IMR-90 (cell line): ENCODE results near the gene TEDC1. TPM values are rescaled to one million over a fixed set of nuclear protein-coding genes. Genes with fewer than 3 reads are reported as not detected.

Experiments used
- ATAC-seq: fragments of 200-7000 bp; cut with Tn5 transposase; 2 replicates; pipeline ENCODE4 v1.9.1; 2020; ENCODE audit warnings: low read depth, mild to moderate bottlenecking, moderate library complexity
- BruUV-seq: library from RNA; stranded (reverse); fragments of 400-500 nt; replicated peaks from 2 replicates; lab custom pipeline; 2021; lab: Mats Ljungman, UMichigan
- CTCF ChIA-PET: fragments of 300-600 bp; formaldehyde crosslinking; extraction: SDS; loops from one replicate; lab custom pipeline; 2021; ENCODE audit warnings: antibody characterized with exemption; lab: Yijun Ruan, JAX
- POLR2A ChIA-PET: fragments of 300-600 bp; sonication (Branson Sonifier 250); formaldehyde crosslinking; loops from one replicate; lab custom pipeline; 2022; ENCODE audit warnings: antibody characterized with exemption; ENCODE audit not compliant: unreplicated experiment; lab: Charles Lee
- DNase-seq: peaks from one replicate; pipeline ENCODE4 v3.0.0; 2013
- H2AFZ ChIP-seq: replicated peaks from 2 replicates; pipeline ENCODE3; 2013; ENCODE audit warnings: low read length, mild to moderate bottlenecking; ENCODE audit not compliant: poor library complexity
- H2AK5ac ChIP-seq: 2 replicates; pipeline ENCODE4 v1.6.1; 2013; ENCODE audit warnings: low read depth, low read length, inconsistent platforms
- H2AK9ac ChIP-seq: replicated peaks from 2 replicates; pipeline ENCODE3; 2013; ENCODE audit warnings: mild to moderate bottlenecking, low read depth, low read length, moderate library complexity; ENCODE audit not compliant: poor library complexity
- H2BK120ac ChIP-seq: 2 replicates; pipeline ENCODE4 v1.6.1; 2013; ENCODE audit warnings: low read depth, low read length, inconsistent platforms
- H2BK15ac ChIP-seq: 3 replicates; pipeline ENCODE4 v1.6.1; 2013; ENCODE audit warnings: low read depth, low read length, inconsistent platforms
- H2BK20ac ChIP-seq: 2 replicates; pipeline ENCODE4 v1.6.1; 2013; ENCODE audit warnings: low read depth, mild to moderate bottlenecking, inconsistent platforms, low read length, moderate library complexity
- H2BK5ac ChIP-seq: 2 replicates; pipeline ENCODE4 v1.6.1; 2013; ENCODE audit warnings: mild to moderate bottlenecking, low read depth, low read length, inconsistent platforms; ENCODE audit not compliant: poor library complexity, severe bottlenecking
- H3K14ac ChIP-seq: replicated peaks from 2 replicates; pipeline ENCODE4 v1.6.1; 2013; ENCODE audit warnings: low read depth, low read length, inconsistent platforms
- H3K18ac ChIP-seq: 2 replicates; pipeline ENCODE4 v1.6.1; 2013; ENCODE audit warnings: low read depth, low read length, control low read depth
- H3K23ac ChIP-seq: 2 replicates; pipeline ENCODE4 v1.6.1; 2013; ENCODE audit warnings: low read depth, low read length, inconsistent platforms
- H3K27ac ChIP-seq: 2 replicates; pipeline ENCODE4 v1.5.1; 2013; ENCODE audit warnings: mild to moderate bottlenecking, control low read depth, low read length; ENCODE audit not compliant: insufficient read depth
- H3K27me3 ChIP-seq: 2 replicates; pipeline ENCODE4 v1.6.1; 2013; ENCODE audit warnings: low read length; ENCODE audit not compliant: control insufficient read depth, insufficient read depth
- H3K36me3 ChIP-seq: 2 replicates; pipeline ENCODE4 v1.6.1; 2013; ENCODE audit warnings: low read length, mixed read lengths; ENCODE audit not compliant: control insufficient read depth, insufficient read depth
- H3K4ac ChIP-seq: 2 replicates; pipeline ENCODE4 v1.6.1; 2013; ENCODE audit warnings: low read depth, low read length, inconsistent platforms
- H3K4me1 ChIP-seq: 2 replicates; pipeline ENCODE4 v1.6.1; 2013; ENCODE audit warnings: low read length, mixed read lengths; ENCODE audit not compliant: control insufficient read depth, insufficient read depth
- H3K4me2 ChIP-seq: 2 replicates; pipeline ENCODE4 v1.6.1; 2013; ENCODE audit warnings: low read depth, mild to moderate bottlenecking, control low read depth, low read length, moderate library complexity
- H3K4me3 ChIP-seq: 2 replicates; pipeline ENCODE4 v1.5.1; 2013; ENCODE audit warnings: low read depth, mild to moderate bottlenecking, control low read depth, low read length, moderate library complexity; ENCODE audit not compliant: insufficient read depth
- H3K56ac ChIP-seq: 2 replicates; pipeline ENCODE4 v1.6.1; 2013; ENCODE audit warnings: low read length, inconsistent platforms; ENCODE audit not compliant: insufficient read depth; ENCODE audit errors: extremely low read depth
- H3K79me1 ChIP-seq, 2 experiments: 2 replicates each; pipeline ENCODE4 v1.6.1; 2013; ENCODE audit warnings: low read length in 2 of 2, inconsistent platforms in 1 of 2, low read depth in 1 of 2
- H3K9ac ChIP-seq: 2 replicates; pipeline ENCODE4 v1.6.1; 2013; ENCODE audit warnings: low read depth, low read length, control low read depth
- H3K9me1 ChIP-seq: 2 replicates; pipeline ENCODE4 v1.6.1; 2013; ENCODE audit warnings: low read length, inconsistent platforms; ENCODE audit not compliant: insufficient read depth
- H3K9me3 ChIP-seq: 2 replicates; pipeline ENCODE4 v1.6.1; 2013; ENCODE audit warnings: low read length; ENCODE audit not compliant: control insufficient read depth, insufficient read depth
- H4K20me1 ChIP-seq: 2 replicates; pipeline ENCODE4 v1.6.1; 2013; ENCODE audit warnings: low read length, inconsistent platforms; ENCODE audit not compliant: insufficient read depth
- H4K5ac ChIP-seq: 2 replicates; pipeline ENCODE4 v1.6.1; 2013; ENCODE audit warnings: mild to moderate bottlenecking, low read depth, low read length, control low read depth
- H4K8ac ChIP-seq, 2 experiments: 2 replicates each; pipeline ENCODE4 v1.6.1; 2013; ENCODE audit warnings: low read depth in 2 of 2, low read length in 2 of 2, control low read depth in 1 of 2, inconsistent platforms in 1 of 2
- H4K91ac ChIP-seq: 2 replicates; pipeline ENCODE4 v1.6.1; 2013; ENCODE audit warnings: low read depth, low read length, inconsistent platforms; ENCODE audit not compliant: insufficient read depth
- BHLHE40 ChIP-seq: fragments of 150-350 bp; IDR thresholded peaks from 2 replicates; pipeline ENCODE4 v1.6.1; 2016; ENCODE audit warnings: mild to moderate bottlenecking, low read depth, low read length
- CEBPB ChIP-seq: IDR thresholded peaks from 2 replicates; pipeline ENCODE4 v1.6.1; 2012; ENCODE audit warnings: low read depth, low read length, improper control_type of control experiment
- CHD1 ChIP-seq: IDR thresholded peaks from 2 replicates; pipeline ENCODE4 v1.6.1; 2012; ENCODE audit warnings: low read depth, low read length, improper control_type of control experiment
- ELK1 ChIP-seq: fragments of 150-350 bp; IDR thresholded peaks from 2 replicates; pipeline ENCODE4 v1.6.1; 2016; ENCODE audit warnings: low read depth, mild to moderate bottlenecking, low read length, moderate library complexity, borderline replicate concordance
- FOS ChIP-seq: fragments of 150-350 bp; IDR thresholded peaks from 2 replicates; pipeline ENCODE4 v1.6.1; 2016; ENCODE audit warnings: low read depth, low read length
- MAZ ChIP-seq: IDR thresholded peaks from 2 replicates; pipeline ENCODE4 v1.6.1; 2012; ENCODE audit warnings: low read depth, mild to moderate bottlenecking, low read length, improper control_type of control experiment, moderate library complexity, borderline replicate concordance
- MXI1 ChIP-seq: IDR thresholded peaks from 2 replicates; pipeline ENCODE4 v1.6.1; 2012; ENCODE audit warnings: low read depth, mild to moderate bottlenecking, low read length, moderate library complexity, borderline replicate concordance
- NFE2L2 ChIP-seq: fragments of 150-350 bp; IDR thresholded peaks from 2 replicates; pipeline ENCODE4 v1.6.1; 2016; ENCODE audit warnings: low read depth, mild to moderate bottlenecking, low read length
- POLR2A ChIP-seq: IDR thresholded peaks from 2 replicates; pipeline ENCODE4 v1.6.1; 2012; ENCODE audit warnings: mild to moderate bottlenecking, low read depth, low read length
- RAD21 ChIP-seq: IDR thresholded peaks from 2 replicates; pipeline ENCODE4 v1.6.1; 2012; ENCODE audit warnings: low read length, improper control_type of control experiment
- RCOR1 ChIP-seq: IDR thresholded peaks from 2 replicates; pipeline ENCODE4 v1.6.1; 2012; ENCODE audit warnings: mild to moderate bottlenecking, low read length, improper control_type of control experiment; ENCODE audit not compliant: insufficient replicate concordance
- SMC3 ChIP-seq: fragments of 150-350 bp; IDR thresholded peaks from 2 replicates; pipeline ENCODE4 v1.6.1; 2016; ENCODE audit warnings: low read depth, mild to moderate bottlenecking, antibody characterized with exemption, low read length, moderate library complexity
- WGBS, 2 experiments: methylation state at CpG; one replicate each; pipeline versions ENCODE4 v1.1.5 to v1.1.7; 2013; ENCODE audit warnings: missing lambda C conversion rate in 2 of 2; ENCODE audit not compliant: insufficient read length in 1 of 2; ENCODE audit errors: extremely low coverage in 2 of 2; 5-methylcytosine and 5-hydroxymethylcytosine counted together
- dilution Hi-C: fragments of 300-500 bp; cut with HindIII; formaldehyde crosslinking; loops from one replicate; pipeline ENCODE4 v1.14.3; 2018; ENCODE audit warnings: low sequenced_read_pairs; ENCODE audit not compliant: unreplicated experiment
- in situ Hi-C: fragments of 300-500 bp; cut with MboI; formaldehyde crosslinking; loops from 3 replicates; pipeline ENCODE4 v1.14.3; 2019; ENCODE audit warnings: low sequenced_read_pairs, inconsistent platforms, mixed read lengths
- intact Hi-C: fragments of 100-400 bp; cut with micrococcal nuclease; formaldehyde crosslinking; loops from 2 replicates; pipeline ENCODE4 v1.10.0; 2022
- polyA plus RNA-seq, 3 experiments: library from polyadenylated mRNA; depleted of rRNA; stranded (reverse); fragments of >200 nt; gene quantifications; 2 replicates each; pipeline ENCODE4 v1.2.3, GENCODE V29; 2012; ENCODE audit warnings: low replicate concordance in 1 of 3
- total RNA-seq: library from RNA; depleted of rRNA; stranded (reverse); fragments of >200 nt; gene quantifications from 2 replicates; pipeline ENCODE4 v1.2.3, GENCODE V29; 2012
- TF ChIP-seq, protein P1 (sequence below): conservative IDR thresholded peaks from 2 replicates; pipeline ENCODE4 v1.5.1; 2012; ENCODE audit warnings: mild to moderate bottlenecking, low read depth, low read length, improper control_type of control experiment

Gene TEDC1
- total and polyA plus RNA-seq, 2 of the 4 experiments (the other 2 are of a cell fraction), result 5.7 to 6.4 TPM

- no peak for TF ChIP-seq ELK1
Observed at GRCh38 chr14:105486974-105487448, 4.0 kb upstream of the TEDC1 start (continued).

GRCh38 chr14:105487449-105487985, 3.5 kb upstream of the TEDC1 start:
- Histone ChIP-seq H3K4ac (no peak overlapping the region), H3K79me1 (peaks cover 0 to 5% of the 10 kb centered on the region in 2 experiments; a peak in 1 of 4 replicates), H3K4me1 (peaks cover 2% of the 10 kb centered on the region; the same call in 1 of the 2 replicates), H3K9ac (no peak overlapping the region), H2AFZ (no peak overlapping the region), H4K5ac (no peak overlapping the region), H2BK120ac (no peak overlapping the region), H2BK5ac (no peak overlapping the region), H3K14ac (no peak overlapping the region), H3K23ac (no peak overlapping the region), H3K4me3 (no peak overlapping the region), H3K36me3 (no peaks in the 10 kb centered on the region), H2BK20ac (no peak overlapping the region), H4K8ac (no peak overlapping the region), H3K4me2 (no peak overlapping the region), H3K18ac (no peak overlapping the region), H3K27ac (no peak overlapping the region), H2BK15ac (no peak overlapping the region), H3K56ac (no peak overlapping the region), H3K9me1 (peaks cover 6% of the 10 kb centered on the region; the same call in 1 of the 2 replicates), H4K20me1 (peaks cover 6% of the 10 kb centered on the region; the same call in 1 of the 2 replicates), H2AK9ac (no peak overlapping the region), H4K91ac (no peak overlapping the region), H3K27me3 (peaks cover 25% of the 10 kb centered on the region; the same call in 1 of the 2 replicates), H3K9me3 (no peaks in the 10 kb centered on the region), H2AK5ac (no peak overlapping the region)
- dilution Hi-C loops (no loop called here), in situ Hi-C loops (no loop called here), intact Hi-C loops (no loop called here)
- CTCF ChIA-PET, result no interaction called here
- POLR2A ChIA-PET, result no interaction called here
- DNase-seq (no peak), ATAC-seq (no peak)
- WGBS, 2 experiments, result 22% methylated on average over 11 of the region's 48 CpGs; no CpG with 5 or more reads in 1 of the 2 experiments
- BruUV-seq, result no TSS peak
- TF ChIP-seq SMC3 (no peak), RCOR1 (no peak), ELK1 (no peak), NFE2L2 (no peak), FOS (no peak), CEBPB (no peak), MAZ (no peak), MXI1 (no peak), BHLHE40 (no peak), RAD21 (no peak), CHD1 (no peak), POLR2A (no peak)
- TF ChIP-seq, protein P1, sequence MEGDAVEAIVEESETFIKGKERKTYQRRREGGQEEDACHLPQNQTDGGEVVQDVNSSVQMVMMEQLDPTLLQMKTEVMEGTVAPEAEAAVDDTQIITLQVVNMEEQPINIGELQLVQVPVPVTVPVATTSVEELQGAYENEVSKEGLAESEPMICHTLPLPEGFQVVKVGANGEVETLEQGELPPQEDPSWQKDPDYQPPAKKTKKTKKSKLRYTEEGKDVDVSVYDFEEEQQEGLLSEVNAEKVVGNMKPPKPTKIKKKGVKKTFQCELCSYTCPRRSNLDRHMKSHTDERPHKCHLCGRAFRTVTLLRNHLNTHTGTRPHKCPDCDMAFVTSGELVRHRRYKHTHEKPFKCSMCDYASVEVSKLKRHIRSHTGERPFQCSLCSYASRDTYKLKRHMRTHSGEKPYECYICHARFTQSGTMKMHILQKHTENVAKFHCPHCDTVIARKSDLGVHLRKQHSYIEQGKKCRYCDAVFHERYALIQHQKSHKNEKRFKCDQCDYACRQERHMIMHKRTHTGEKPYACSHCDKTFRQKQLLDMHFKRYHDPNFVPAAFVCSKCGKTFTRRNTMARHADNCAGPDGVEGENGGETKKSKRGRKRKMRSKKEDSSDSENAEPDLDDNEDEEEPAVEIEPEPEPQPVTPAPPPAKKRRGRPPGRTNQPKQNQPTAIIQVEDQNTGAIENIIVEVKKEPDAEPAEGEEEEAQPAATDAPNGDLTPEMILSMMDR, result no peak
